HG03095 (cell line): ENCODE measurements around the gene BEND5.

Experiments
- ATAC-seq: cut with Tn5 transposase; IDR thresholded peaks from one replicate; pipeline ENCODE4 v1.9.1; 2021; ENCODE audit warnings: moderate library complexity; ENCODE audit not compliant: unreplicated experiment

The BEND5 gene

DNA sequence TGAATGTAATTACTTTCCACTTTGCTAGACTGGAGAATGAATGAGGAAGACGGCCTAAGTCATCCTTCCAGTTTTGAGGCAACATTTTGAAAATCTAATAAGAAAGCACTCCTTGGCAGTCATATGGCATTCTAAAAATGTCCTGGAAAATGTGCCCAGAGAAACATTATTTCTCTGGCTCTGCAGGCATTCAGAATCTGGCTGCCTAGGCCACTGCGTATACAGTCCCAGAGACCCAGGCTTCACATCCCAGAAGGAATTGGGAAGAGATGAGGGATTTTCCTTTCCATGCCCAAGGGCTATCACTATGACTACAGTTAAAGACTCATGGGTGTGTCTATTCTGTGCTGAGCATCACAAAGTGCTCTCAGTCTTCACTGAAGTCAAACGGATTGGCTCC is 92.9 kb downstream of the BEND5 start:
- no peak for ATAC-seq

DNA sequence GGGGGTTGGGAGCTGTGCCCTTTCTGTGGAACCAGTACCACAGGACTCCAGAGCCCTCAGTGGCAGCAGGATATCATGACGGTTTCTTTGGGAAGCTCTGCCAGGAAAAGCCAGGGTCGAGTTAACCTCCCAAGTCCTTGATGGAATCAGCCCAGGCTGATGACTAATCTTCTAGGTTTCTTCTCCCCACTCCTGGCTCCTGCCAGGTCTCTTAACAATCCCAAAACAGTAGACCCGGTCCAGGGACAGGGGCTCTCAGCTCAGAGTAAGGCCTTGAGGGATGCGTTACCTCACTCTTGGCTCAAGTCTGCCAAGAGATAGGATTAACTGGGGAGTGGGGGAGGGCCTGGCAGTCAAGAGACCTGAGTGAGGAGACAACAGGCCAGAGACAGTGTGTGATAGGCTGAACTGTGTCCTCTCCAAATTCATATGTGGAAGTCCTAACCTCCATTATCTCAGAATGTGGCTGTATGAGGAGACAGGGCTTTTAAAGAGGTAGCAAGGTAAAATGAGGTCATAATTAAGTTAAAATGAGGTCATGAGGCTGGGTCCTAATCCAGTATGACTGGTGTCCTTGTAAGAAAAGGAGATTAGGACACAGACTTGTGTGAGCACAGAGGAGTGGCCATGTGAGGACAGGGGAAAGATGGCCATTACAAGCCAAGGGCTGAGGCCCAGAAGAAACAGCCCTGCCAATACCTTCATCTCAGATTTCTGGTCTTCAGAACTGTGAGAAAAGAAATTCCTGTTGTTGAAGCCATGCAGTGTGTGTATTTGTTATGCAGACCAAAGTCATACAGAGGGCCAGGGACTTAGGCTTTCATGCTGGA is 95.0 kb downstream of the BEND5 start:
- no peak for ATAC-seq

- ATAC-seq, result no peak
These were observed 96.2 kb downstream of the BEND5 start for GRCh38 chr1:48680411-48681035.

DNA sequence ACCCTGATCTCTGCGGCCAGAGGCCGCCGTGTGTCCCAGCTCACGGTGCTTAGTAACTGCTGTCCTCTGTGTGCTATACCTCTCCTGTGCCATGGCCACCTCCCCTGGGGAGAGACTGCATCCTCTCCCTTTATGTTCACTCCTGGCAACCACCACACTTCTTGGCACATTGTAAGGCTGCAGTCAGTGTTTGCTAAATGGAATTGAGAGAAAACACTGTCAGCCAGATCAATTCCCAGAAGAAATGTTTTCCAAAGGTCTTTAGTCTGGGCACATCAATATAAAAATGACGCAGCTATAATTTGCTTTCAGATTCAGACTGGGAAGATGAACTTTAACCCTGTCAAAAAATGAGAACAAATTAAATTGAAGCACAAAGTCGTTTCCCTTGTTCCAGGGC is 96.8 kb downstream of the BEND5 start:
- no peak for ATAC-seq

- no peak for ATAC-seq
These were observed 97.8 kb downstream of the BEND5 start for GRCh38 chr1:48678710-48679505.
